GM18498 (cell line): ENCODE results near the gene ERFL.
A peak's percentile ranks its signal among the peaks of the same experiment; 100 is the strongest.

Experiments
- ATAC-seq: cut with Tn5 transposase; IDR thresholded peaks from one replicate; pipeline ENCODE4 v1.9.1; 2021; ENCODE audit warnings: mild to moderate bottlenecking, moderate library complexity; ENCODE audit not compliant: unreplicated experiment

ERFL gene

DNA sequence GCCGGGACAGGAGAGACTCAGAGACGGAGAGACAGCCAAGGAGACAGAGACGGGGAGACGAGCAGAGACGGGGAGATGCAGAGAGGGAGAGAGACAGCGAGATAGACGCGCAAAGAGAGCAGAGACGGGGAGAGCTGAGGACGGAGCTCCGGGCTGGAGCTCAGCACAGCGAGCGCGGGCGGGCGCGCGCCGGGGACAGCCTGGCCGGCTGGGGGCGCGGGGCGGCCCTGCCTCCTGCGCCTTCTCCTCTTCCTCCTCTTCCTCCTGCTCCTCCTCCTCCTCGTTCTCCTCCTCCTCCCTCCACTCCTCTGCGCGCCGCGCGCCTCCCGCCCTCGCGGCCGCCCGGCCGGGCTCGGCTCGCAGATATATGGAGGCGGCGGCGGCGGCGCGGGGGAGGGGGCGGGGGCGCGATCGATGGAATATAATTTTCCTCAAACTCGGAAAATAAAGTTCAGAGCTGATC lies at the start of gene ERFL:
Gene ERFL (minus strand): TSS at position 229 of the 463 bp plus-strand sequence. CDS start 15,530 bp downstream, outside the sequence.
- ATAC-seq = no peak

DNA sequence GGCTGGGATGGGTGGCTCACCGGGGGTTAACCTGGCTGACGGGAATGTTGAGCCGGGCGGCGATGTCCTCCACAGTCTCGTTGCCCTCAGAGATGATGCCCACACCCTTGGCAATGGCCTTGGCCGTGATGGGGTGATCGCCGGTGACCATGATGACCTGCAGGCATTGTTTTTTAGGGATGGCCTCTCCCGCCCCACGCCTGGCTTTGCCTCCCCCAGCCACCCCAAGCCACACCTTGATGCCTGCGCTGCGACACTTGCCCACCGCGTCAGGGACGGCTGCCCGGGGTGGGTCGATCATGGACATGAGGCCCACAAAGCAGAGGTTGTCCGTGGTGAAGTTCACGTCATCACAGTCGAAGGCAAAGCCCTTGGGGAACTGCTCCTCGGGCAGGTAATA lies 49.7 kb upstream of the ERFL start:
- no peak for ATAC-seq

DNA sequence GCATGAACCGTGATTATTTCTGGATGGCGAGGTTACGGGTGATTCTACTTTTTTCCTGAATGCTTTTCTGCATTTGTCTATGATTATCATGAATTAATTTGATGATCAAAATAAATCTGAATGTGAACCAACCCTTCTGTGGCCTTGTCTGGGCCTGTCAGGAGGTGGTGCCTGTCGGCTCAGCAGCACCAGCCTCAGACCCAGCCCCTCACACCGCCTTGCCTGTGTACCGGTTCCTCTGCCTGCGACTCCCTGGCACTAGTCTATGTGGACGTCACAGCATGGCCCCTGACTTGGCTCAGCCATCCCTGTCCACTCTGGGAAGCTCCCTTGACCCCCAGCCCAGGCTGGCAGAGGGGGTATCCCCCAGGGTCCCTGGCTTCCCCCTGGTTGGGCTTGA lies 46.4 kb upstream of the ERFL start:
- no peak for ATAC-seq

DNA sequence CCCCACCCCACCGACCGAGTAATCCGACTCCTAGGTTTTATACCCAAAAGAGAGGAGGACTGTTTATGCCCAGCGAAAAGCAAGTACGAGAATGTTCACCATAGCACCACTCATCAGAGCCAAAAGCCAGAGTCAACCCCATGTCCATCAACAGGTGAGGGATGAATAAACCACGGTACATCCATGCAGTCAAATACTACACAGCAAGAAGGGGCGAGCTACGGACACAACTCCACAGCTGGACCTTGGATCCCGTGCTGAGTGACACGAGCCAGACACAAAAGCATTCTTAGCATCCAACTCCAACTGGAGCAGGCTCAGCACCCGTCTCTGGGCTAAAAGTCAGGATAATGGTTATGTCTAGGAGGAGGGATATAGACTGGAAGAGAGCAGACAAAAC lies 43.1 kb upstream of the ERFL start:
- ATAC-seq = no peak

DNA sequence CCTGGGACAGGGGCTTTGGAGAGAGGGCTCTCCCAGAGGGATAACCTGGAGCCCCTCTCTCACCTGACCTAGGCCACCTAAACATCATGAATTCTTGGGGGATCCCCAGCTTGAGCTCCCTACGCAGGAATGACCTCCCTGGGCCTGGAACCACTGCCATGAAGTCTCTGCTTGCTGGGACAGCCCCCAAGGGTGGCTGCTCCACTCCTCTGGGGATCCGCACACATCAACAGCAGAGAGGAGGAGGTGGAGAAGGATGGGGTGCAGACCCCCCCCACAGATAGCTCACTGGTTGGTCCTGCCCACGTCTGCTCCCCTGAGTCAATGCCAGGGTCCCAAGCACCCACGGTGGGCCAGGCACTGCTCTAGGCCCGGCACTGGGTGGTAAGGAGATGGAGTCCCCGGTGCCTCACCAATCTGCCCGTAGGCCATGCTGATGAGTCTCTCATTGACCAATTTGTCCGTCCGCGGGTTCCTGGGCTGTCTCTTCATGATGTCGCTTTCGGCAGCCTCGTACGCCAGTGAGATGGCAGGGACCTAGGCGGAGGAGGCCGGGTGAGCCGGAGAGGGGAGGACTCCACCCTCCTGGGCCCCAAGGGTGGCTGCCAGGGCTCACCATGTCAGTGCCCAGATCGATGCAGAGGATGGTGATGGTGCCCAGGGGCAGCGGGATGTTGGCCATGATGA lies 41.7 kb upstream of the ERFL start:
- ATAC-seq = no peak

DNA sequence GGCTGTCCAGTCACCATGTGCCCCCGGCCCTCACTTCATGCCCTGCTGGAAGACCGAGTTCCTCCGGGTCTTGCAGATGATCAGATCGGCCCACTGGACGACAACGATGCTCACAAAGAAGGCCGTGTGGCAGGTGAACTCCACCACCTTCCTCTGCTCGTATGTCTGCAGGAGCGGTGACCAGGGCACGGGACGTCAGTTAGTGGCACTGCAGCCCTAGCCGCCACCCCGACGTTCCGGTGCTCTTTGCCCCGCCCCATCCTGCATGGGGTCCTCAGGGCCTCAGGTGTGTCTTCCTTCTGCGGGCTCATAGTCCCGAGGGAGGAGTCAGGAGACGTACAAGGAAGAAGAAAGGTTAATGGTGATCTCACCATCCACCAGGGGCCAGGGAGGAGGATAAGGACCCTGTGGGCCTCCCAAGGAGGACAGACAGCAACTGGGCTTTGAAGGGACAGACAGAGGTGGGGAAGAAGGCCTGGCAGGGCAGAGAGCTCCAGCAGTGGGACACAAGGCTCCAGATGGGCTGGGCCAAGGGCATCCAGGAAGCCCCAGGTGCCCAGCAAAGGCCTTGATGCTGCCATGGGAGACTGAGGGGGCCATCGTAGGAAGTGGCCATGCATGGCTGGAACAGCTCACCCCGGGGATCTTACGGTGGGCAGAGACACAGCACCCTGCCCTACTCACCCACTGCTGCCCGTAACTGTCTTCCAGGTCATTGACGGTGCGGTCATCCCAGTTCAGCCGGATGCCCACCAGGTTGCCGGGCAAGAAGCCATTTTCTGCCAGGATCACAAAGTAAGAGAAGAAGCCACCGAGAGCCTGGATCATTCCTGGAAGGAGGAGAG lies 40.7 kb upstream of the ERFL start:
- ATAC-seq = no peak

DNA sequence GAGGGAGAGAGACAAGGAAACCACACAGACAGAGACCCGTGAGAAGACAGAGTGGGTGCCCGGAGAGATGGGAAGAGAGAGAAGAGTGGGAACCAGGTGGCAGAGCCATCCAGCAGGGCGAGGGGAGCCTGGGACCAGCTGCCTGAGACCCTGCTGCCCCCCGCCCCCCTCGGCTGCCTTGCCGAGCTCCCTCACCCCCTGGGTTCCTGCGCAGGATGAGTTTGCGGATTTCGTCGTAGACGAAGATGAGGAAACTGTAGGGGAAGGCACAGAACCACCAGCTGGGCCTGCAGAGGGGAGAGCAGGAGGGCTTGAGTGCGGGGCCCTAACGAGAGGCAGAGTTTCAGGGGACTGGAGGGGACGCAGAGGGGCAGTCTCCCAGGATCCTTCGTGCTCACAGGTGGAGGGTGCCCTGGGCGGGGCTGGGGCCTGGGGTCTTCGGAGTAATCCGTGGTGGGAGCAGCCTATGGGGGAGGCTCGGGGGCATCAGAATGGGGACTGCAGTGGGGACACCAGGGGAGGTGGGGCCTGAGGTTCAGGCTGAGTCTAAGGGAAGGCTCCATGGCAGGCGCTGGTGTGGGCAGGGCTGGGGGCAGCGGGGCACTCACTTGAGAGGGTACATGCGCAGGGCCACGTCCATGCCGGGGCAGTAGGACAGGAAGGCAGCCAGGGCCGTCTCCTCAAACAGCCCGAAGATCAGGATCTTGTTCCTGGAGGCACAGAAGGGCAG lies 39.0 kb upstream of the ERFL start:
- ATAC-seq = no peak

DNA sequence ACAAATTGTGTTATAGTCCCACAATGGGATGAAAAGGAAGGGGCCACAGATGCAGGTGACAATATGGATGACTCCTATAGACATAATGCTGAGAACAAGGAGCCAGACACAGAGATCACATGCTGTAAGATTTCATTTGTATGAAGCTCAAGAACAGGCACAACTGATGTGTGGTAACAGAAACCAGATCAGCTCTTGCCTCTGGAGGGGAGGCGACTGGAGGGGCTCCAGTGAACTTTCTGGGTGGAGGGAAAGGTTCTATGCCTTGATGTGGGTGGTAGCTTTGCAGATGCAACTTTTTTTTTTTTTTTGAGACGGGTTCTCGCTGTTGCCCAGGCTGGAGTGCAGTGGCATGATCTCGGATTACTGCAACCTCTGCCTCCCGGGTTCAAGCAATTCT lies 36.9 kb upstream of the ERFL start:
- no peak for ATAC-seq

DNA sequence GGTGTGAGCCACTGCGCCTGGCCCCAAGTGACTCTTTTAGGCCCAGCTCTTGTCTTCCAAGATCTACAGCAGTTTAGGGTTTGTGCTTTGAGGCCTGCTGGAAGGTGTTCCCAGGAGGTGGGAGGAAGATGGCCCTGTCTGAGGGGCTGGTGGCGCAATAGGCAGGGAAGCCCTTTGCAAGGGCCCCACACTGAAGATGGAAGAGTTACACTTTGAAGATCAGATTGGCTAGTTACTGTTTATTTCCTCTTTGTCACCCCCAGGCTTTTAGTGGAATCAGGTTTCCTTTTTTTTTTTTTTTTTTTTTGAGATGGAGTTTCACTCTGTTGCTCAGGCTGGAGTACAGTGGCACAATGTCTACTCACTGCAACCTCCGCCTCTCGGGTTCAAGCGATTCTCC lies 32.7 kb upstream of the ERFL start:
- ATAC-seq = no peak

DNA sequence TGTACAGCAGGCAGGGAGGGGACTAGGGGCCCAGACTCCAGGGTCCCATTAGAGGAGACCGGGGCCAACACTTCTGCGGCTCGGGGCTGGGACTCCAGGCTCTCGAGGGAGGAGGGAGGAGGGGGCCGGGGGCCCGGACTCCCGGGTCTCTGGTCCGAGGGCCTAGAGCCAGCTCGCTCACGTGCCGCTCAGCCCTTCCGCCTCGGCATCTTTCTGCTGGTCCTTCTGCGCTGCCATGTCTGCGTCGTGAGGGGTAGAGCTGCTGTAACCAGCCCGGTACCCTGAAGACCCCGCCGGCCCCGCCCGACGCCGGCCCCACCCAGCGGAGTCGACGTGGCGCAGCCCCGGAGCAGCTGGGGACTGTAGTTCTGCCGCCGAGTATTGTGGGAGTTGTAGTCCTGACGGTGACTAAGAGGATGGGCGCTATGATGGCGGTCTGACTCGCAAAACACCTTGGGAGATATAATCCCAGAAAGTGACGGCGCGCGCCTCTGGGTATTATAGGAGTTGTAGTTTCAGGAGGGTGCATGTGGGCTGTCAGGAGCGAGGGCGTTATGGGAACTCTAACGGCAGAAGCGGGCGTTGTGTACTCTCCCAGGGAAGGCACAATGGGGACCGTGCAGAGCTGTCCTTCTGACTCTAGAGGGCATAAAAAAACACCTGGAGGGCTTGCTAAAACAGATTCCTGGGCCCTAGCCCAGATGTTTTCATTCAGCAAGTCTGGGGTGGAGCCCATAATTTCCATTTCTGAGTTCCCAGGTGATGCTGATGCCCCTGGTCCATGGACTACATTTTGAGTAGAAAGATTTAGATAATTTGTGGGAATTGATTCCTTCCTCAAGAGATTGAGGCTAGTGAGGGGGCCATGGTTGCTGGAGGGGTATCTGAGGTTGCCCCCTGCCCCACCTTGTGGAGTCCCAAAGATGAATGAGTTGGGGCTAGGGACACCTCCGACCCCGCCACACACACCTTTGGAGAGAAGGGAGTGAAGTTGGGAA lies 31.1 kb upstream of the ERFL start, which contains the start of gene RABAC1:
Gene RABAC1 (minus strand): TSS at position 266 of the 998 bp plus-strand sequence. CDS start 29 bp downstream, at position 237.
- peak; percentile 90 for ATAC-seq

DNA sequence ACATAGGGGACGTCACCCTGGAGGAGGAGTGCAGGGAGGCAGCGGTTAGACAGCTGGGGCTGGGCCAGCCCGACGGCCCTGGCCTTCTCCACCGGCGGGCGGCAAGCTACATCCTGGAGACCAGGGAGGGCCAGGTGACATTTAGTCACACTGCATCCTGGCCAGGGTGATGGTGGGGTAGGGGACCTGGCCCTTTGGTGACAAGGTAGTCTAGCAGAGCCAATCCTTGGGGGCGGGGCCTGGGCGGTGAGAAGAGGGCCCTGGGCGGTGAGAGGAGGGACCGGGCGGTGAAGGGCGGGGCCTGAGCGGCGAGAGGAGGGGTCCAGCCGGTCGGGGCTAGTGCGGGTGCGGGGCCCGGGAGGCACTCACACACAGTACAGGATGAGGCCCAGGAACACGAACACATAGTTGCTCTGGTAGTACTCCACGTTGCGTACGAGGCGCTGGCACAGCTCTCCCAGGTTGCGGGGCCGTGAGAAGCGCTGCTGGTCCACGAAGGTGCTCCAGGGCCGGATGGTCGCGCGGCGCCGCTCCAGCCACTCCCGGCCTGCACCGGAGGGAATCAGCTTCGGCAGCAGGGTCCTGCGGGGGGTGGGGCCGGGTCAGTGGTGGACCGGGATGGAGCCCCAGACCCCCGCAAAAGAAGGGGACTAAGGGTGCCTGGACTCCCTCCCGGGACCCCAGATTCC lies 30.3 kb upstream of the ERFL start:
- ATAC-seq = peak; percentile 51

DNA sequence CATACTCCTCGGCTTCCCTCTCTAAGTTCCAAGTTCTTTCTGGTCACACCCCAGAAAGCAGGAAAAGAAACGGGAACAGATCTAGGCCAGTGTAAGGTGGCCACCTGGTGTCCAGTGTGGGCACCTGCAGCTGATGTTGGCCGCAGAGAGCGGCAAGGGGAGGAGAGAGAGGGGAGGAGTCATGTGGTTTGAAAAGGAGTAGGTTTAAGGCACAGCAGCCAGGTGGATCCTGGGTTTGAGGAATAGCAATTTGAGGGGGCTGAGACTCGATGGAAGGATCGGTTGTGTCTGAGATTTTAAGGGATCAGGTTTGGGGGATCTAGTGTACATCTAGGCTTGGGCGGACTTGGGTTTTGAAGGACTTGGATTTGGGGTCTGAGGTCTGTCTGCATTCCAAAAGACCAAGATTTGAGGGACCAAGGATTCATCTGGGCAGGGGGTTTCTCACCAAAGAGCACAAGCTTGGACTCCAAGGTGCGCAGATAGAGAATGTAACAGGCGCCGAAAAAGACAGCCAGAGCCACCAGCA lies 29.7 kb upstream of the ERFL start:
- no peak for ATAC-seq

DNA sequence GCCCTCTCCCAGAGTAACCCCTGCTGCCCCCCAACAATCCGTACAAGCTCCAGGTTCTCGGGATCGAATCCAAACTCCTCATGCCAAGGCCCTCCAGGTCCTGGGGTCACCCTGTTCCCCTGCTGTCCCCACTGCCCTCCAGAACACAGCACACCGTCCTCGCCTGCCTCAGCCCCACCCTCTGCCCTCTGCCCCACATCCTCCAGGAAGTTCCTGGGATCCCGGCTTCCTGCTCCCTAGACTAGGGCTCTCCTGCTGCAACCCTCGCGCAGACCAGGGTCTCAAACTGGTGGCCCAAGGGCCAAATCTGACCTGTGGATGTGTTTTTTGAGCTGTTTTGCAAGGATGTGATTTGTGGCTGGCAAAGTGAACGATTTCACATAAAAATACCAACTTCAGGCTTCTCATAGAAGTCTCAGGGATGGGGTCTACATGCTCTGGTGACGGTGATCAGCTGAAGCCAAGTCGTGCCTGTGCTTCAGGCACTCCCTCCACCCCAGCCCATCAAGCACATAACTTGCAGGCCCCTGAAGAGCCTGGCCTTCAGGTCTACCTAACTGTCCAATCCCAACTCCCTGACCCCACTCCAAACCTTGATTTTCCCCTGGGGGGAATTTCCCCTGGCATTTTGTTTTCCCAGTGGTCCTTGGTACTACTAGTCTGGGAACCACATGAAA lies 29.1 kb upstream of the ERFL start:
- ATAC-seq = no peak

DNA sequence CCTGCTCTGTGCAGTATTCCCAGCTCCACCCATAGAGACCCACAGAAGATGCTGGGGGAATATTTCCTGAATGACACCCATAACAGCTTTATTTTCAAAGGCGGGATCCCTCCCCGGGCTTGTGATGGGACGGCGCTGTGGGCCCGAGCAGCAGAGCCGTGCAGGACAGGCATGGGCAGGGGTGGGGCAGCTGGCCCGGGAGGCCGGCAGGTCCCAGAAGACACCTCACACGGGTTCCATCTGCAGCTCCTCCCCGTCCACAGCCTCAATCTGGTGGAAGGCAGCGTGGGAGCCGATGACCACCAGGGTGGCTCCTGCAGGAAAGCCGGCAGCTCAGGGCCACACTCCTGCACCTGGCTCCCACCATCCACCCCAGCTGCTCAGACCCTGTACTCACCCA lies 28.4 kb upstream of the ERFL start:
- ATAC-seq = no peak

DNA sequence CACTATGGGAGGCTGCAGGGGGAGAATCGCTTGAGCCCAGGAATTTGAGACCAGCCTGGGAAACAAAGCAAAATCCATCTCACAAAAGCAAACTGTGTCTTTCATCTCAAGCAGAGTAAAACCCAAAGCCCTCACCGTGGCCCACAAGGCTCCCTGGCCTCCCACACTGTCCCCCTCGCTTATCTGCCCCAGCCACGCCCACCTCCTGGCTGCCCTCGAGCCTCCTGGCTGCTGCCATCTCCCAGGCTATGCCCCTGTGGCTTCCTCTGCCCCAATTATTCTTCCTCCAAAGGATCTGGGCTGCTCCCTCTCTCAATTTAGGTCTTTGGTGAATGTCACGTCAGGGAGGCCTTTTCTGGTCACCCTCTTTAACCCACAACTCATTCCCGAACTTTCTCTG lies 27.3 kb upstream of the ERFL start:
- ATAC-seq = no peak

DNA sequence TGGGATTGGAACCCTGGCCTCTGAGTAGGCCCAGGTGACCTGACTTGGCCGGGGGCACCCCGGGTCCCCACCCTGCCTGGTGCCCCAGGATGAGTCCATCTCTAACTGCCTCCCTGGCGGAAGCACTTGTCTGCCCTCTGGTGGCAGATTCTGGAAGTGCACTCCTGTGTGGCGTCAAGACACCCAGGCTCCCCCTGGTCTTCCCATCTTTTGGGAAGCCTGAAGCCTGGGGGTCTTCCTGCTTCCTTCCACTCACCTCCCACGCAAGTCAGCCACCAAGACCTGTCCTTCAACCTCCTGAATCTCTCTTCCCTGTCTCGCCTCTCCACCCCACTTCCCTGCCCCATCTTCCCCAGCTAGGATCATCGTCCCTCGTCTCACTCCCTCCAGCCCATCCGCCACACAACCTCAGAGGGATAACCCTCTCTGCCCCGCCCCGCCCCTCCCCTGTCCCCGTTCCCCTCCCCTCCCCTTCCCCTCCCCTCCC lies 23.5 kb upstream of the ERFL start:
- no peak for ATAC-seq

DNA sequence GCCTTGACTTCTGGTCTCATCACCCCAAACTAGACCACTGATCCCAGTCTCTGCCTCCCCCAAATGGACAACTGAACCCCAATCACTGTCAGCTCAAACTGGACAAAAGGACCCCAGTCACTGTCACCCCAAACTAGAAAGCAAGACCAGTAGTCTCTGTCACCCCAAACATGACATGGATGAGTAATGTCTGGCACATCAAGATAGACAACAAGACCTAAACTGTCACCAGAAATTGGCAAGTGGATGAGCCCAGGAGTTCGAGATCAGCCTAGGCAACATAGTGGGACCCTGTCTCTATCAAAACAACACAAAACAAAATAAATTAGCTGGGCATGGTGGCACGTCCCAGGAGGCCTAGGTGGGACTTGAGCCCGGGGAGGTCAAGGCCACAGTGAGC lies 18.8 kb upstream of the ERFL start:
- ATAC-seq = no peak

DNA sequence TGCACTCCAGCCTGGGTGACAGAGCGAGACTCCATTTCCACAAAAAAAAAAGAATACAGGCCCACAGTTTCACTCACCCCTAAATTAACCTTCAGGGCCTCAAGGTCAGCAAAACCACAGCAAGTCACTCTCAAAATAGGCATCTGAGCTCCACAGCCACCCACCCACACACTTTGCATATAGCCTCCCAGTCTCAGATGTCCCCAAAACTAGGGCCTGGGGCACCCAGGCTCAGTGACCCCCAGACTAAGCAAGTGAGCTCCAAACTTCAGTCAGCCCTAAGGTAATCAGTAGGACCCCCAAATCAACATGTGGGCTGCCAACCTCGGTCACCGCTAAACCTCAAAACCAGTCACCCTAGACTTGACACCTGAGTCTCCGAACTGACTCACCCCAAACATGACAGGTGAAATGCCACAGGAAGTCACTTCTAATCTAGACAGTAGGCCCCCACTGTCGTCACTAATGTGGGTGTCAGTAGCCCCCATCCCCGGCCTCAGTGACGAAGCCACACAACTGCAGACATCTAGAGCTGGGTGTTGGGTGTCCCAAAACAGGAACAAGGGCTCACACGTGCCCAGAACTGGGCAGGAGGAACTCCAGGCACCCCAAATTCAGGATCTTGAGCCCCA lies 17.0 kb upstream of the ERFL start:
- ATAC-seq = peak; percentile 80
